NB4 (cell line): ENCODE results near the gene RRAD.

Experiments used
- POLR2A ChIP-seq: IDR thresholded peaks from 2 replicates; pipeline ENCODE4 v1.6.1; 2011; ENCODE audit warnings: mild to moderate bottlenecking; ENCODE audit not compliant: insufficient read length; ENCODE audit errors: extremely low read depth
- TF ChIP-seq, protein P1 (sequence below): IDR thresholded peaks from one replicate; pipeline ENCODE4 v1.5.1; 2012; ENCODE audit warnings: low read depth, low read length

DNA sequence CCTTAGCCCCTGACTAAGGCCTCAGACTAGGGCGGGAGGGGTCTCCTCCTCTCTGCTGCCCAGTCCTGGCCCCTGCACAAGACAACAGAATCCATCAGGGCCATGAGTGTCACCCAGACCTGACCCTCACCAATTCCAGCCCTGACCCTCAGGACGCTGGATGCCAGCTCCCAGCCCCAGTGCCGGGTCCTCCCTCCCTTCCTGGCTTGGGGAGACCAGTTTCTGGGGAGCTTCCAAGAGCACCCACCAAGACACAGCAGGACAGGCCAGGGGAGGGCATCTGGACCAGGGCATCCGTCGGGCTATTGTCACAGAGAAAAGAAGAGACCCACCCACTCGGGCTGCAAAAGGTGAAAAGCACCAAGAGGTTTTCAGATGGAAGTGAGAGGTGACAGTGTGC is 48.4 kb upstream of the RRAD start:
- no peak for TF ChIP-seq POLR2A
- TF ChIP-seq, protein P1, sequence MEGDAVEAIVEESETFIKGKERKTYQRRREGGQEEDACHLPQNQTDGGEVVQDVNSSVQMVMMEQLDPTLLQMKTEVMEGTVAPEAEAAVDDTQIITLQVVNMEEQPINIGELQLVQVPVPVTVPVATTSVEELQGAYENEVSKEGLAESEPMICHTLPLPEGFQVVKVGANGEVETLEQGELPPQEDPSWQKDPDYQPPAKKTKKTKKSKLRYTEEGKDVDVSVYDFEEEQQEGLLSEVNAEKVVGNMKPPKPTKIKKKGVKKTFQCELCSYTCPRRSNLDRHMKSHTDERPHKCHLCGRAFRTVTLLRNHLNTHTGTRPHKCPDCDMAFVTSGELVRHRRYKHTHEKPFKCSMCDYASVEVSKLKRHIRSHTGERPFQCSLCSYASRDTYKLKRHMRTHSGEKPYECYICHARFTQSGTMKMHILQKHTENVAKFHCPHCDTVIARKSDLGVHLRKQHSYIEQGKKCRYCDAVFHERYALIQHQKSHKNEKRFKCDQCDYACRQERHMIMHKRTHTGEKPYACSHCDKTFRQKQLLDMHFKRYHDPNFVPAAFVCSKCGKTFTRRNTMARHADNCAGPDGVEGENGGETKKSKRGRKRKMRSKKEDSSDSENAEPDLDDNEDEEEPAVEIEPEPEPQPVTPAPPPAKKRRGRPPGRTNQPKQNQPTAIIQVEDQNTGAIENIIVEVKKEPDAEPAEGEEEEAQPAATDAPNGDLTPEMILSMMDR, result no peak
